Measurements from ENCODE around the gene PRR36. TPM values are rescaled to one million over a fixed set of nuclear protein-coding genes. Genes with fewer than 3 reads are reported as not detected.

PRR36 gene
- total RNA-seq, 1 donor from 2014 or later: 0.80 TPM

GRCh38 chr19:7912144-7912696 is 38.0 kb upstream of the PRR36 start:
- Mint-ChIP-seq H3K4me3 (ENCODE audit: unreplicated experiment) (no peak overlapping the region), H3K27ac (ENCODE audit: unreplicated experiment) (no peak overlapping the region), H3K27me3 (ENCODE audit: low read depth) (no peaks in the 10 kb centered on the region), H3K4me1 (ENCODE audit: low read depth) (peaks cover 10% of the 10 kb centered on the region), H3K36me3 (ENCODE audit: low read depth) (peaks cover 14% of the 10 kb centered on the region), H3K9me3 (ENCODE audit: low read depth) (no peaks in the 10 kb centered on the region)
- TF ChIP-seq CTCF (IDR thresholded peaks at IDR 0.05): no peak
- peak; percentile 91 for DNase-seq (ENCODE audit: low spot score)

- H3K27ac Mint-ChIP-seq (ENCODE audit: unreplicated experiment): no peak overlapping the region
- peak; percentile 88 for DNase-seq (ENCODE audit: low spot score)
- H3K27me3 Mint-ChIP-seq (ENCODE audit: low read depth): no peaks in the 10 kb centered on the region
- no peaks in the 10 kb centered on the region for H3K9me3 Mint-ChIP-seq (ENCODE audit: low read depth)
- peaks cover 14% of the 10 kb centered on the region for H3K36me3 Mint-ChIP-seq (ENCODE audit: low read depth)
- no peak overlapping the region for H3K4me3 Mint-ChIP-seq (ENCODE audit: unreplicated experiment)
- no peak for TF ChIP-seq CTCF (IDR thresholded peaks at IDR 0.05)
- H3K4me1 Mint-ChIP-seq (ENCODE audit: low read depth): peaks cover 6% of the 10 kb centered on the region
Observed at GRCh38 chr19:7911508-7912143, 37.4 kb upstream of the PRR36 start.

GRCh38 chr19:7910321-7911161 is 36.4 kb upstream of the PRR36 start:
- peaks cover 8% of the 10 kb centered on the region for H3K4me1 Mint-ChIP-seq (ENCODE audit: low read depth)
- peaks cover 14% of the 10 kb centered on the region for H3K36me3 Mint-ChIP-seq (ENCODE audit: low read depth)
- H3K27ac Mint-ChIP-seq (ENCODE audit: unreplicated experiment): no peak overlapping the region
- DNase-seq (ENCODE audit: low spot score): peak; percentile 92
- no peaks in the 10 kb centered on the region for H3K27me3 Mint-ChIP-seq (ENCODE audit: low read depth)
- no peaks in the 10 kb centered on the region for H3K9me3 Mint-ChIP-seq (ENCODE audit: low read depth)
- no peak for TF ChIP-seq CTCF (IDR thresholded peaks at IDR 0.05)
- no peak overlapping the region for H3K4me3 Mint-ChIP-seq (ENCODE audit: unreplicated experiment)

- no peak for TF ChIP-seq CTCF (IDR thresholded peaks at IDR 0.05)
- no peak overlapping the region for H3K27ac Mint-ChIP-seq (ENCODE audit: unreplicated experiment)
- DNase-seq (ENCODE audit: low spot score): peak; percentile 84
- H3K36me3 Mint-ChIP-seq (ENCODE audit: low read depth): peaks cover 14% of the 10 kb centered on the region
- H3K27me3 Mint-ChIP-seq (ENCODE audit: low read depth): no peaks in the 10 kb centered on the region
- no peak overlapping the region for H3K4me3 Mint-ChIP-seq (ENCODE audit: unreplicated experiment)
- H3K9me3 Mint-ChIP-seq (ENCODE audit: low read depth): no peaks in the 10 kb centered on the region
- peaks cover 16% of the 10 kb centered on the region for H3K4me1 Mint-ChIP-seq (ENCODE audit: low read depth)
Observed at GRCh38 chr19:7909471-7910067, 35.4 kb upstream of the PRR36 start.
